CD4-positive, alpha-beta memory T cell (primary cell): ENCODE measurements around the gene RALB. TPM values are rescaled to one million over a fixed set of nuclear protein-coding genes. Genes with fewer than 3 reads are reported as not detected.
"Not testable (repeated sequence)": the region's sequence is repeated elsewhere in the genome, so short reads cannot be mapped to it uniquely, and the experiment has no call there.

Experiments
- CTCF ChIA-PET: fragments of 350-600 bp; sonication (Branson Sonifier 250); formaldehyde crosslinking; loops from one replicate; lab custom pipeline; 2021; ENCODE audit warnings: inconsistent platforms; ENCODE audit not compliant: partially characterized antibody; lab: Charles Lee
- POLR2A ChIA-PET: fragments of 350-600 bp; sonication (Branson Sonifier 250); formaldehyde crosslinking; loops from one replicate; lab custom pipeline; 2021; ENCODE audit not compliant: partially characterized antibody; lab: Charles Lee
- DNase-seq, 5 donors: peaks; one replicate each; pipeline versions ENCODE4 v3.0.0 to v3.0.0-alpha.2; 2020 to 2022; ENCODE audit warnings: mixed read lengths in 1 of 5
- H3K27ac ChIP-seq: one replicate; pipeline ENCODE4 v1.7.0; 2013; ENCODE audit warnings: low read depth, low read length
- H3K27me3 ChIP-seq: 2 replicates; pipeline ENCODE4 v1.7.0; 2013; ENCODE audit warnings: mild to moderate bottlenecking, low read length, moderate library complexity; ENCODE audit not compliant: insufficient read depth
- H3K36me3 ChIP-seq: 2 replicates; pipeline ENCODE4 v1.7.0; 2013; ENCODE audit warnings: mild to moderate bottlenecking, low read length, moderate library complexity; ENCODE audit not compliant: insufficient read depth
- H3K4me1 ChIP-seq: 2 replicates; pipeline ENCODE4 v1.7.0; 2013; ENCODE audit warnings: mild to moderate bottlenecking, low read length, moderate library complexity; ENCODE audit not compliant: insufficient read depth
- H3K4me3 ChIP-seq, 2 donors: one replicate each; pipeline ENCODE4 v1.7.0; 2013; ENCODE audit warnings: low read length in 2 of 2, mild to moderate bottlenecking in 1 of 2
- H3K9me3 ChIP-seq, 2 donors: one replicate each; pipeline ENCODE4 v1.7.0; 2013; ENCODE audit warnings: low read length in 2 of 2, control low read depth in 1 of 2; ENCODE audit not compliant: control insufficient read depth in 1 of 2
- H3K27ac Mint-ChIP-seq, 7 donors: one replicate each; pipeline ENCODE4 v1.8.0; 2020 to 2021; ENCODE audit warnings: mixed read lengths in 7 of 7, mild to moderate bottlenecking in 6 of 7, inconsistent platforms in 3 of 7, moderate library complexity in 3 of 7
- H3K27me3 Mint-ChIP-seq, 2 donors: one replicate each; pipeline ENCODE4 v1.8.0; 2020 to 2021; ENCODE audit warnings: mixed read lengths in 2 of 2
- H3K36me3 Mint-ChIP-seq, 2 donors: one replicate each; pipeline ENCODE4 v1.8.0; 2020 to 2021; ENCODE audit warnings: mixed read lengths in 2 of 2, inconsistent platforms in 1 of 2, mild to moderate bottlenecking in 1 of 2
- H3K4me1 Mint-ChIP-seq, 4 donors: one replicate each; pipeline ENCODE4 v1.8.0; 2020 to 2021; ENCODE audit warnings: mixed read lengths in 4 of 4, mild to moderate bottlenecking in 1 of 4
- H3K4me3 Mint-ChIP-seq, 8 donors: one replicate each; pipeline ENCODE4 v1.8.0; 2020 to 2021; ENCODE audit warnings: mixed read lengths in 8 of 8, mild to moderate bottlenecking in 7 of 8, moderate library complexity in 6 of 8, inconsistent platforms in 3 of 8
- H3K9me3 Mint-ChIP-seq, 8 donors: one replicate each; pipeline ENCODE4 v1.8.0; 2020 to 2021; ENCODE audit warnings: mixed read lengths in 8 of 8, mild to moderate bottlenecking in 5 of 8, inconsistent platforms in 3 of 8, moderate library complexity in 1 of 8
- intact Hi-C: fragments of 100-400 bp; cut with micrococcal nuclease; formaldehyde crosslinking; loops from one replicate; pipeline ENCODE4 v1.15.1; 2023
- polyA plus RNA-seq, 2 donors: library from polyadenylated mRNA; unstranded; fragments of 300-500 nt; fragmentation: Illumina TruSeq; gene quantifications; one replicate each; pipeline ENCODE4 v1.2.3, GENCODE V29; 2021
- total RNA-seq, 2 experiments: library from RNA; stranded (reverse); gene quantifications; one replicate each; pipeline ENCODE4 v1.2.3, GENCODE V29; 2021

The RALB gene
- total and polyA plus RNA-seq, 4 experiments from 2014 or later, result 14.0 to 50.4 (median 24.4) TPM

- H3K9me3 ChIP-seq, POLR2A ChIA-PET, H3K27me3 ChIP-seq, intact Hi-C loops, H3K4me3 Mint-ChIP-seq, H3K36me3 ChIP-seq, H3K27ac ChIP-seq, H3K4me1 ChIP-seq, H3K9me3 Mint-ChIP-seq, H3K4me1 Mint-ChIP-seq, DNase-seq, CTCF ChIA-PET, H3K36me3 Mint-ChIP-seq, H3K4me3 ChIP-seq, H3K27me3 Mint-ChIP-seq, H3K27ac Mint-ChIP-seq: not testable (repeated sequence)
Measured at GRCh38 chr2:120320887-120321556, 68.4 kb downstream of the RALB start.

GRCh38 chr2:120321721-120322284 lies 69.2 kb downstream of the RALB start:
- Histone ChIP-seq H3K4me3 (no peak overlapping the region), H3K27ac (no peak overlapping the region), H3K4me1 (no peaks in the 10 kb centered on the region), H3K9me3 (no peaks in the 10 kb centered on the region), H3K27me3 (no peaks in the 10 kb centered on the region), H3K36me3 (no peaks in the 10 kb centered on the region)
- CTCF ChIA-PET, result no interaction called here
- Mint-ChIP-seq H3K4me3 (no peak overlapping the region), H3K4me1 (peaks cover 0 to 4% (median 0%) of the 10 kb centered on the region in 4 donors), H3K27ac (no peak overlapping the region), H3K9me3 (peaks cover 0 to 2% (median 0%) of the 10 kb centered on the region in 8 donors), H3K36me3 (no peaks in the 10 kb centered on the region), H3K27me3 (no peaks in the 10 kb centered on the region)
- POLR2A ChIA-PET, result no interaction called here
- intact Hi-C loops, result no loop called here
- DNase-seq, result no peak

GRCh38 chr2:120322329-120322728 lies 69.7 kb downstream of the RALB start:
- H3K36me3 ChIP-seq, result no peaks in the 10 kb centered on the region
- H3K4me3 ChIP-seq, result no peak overlapping the region
- no peak for DNase-seq
- H3K9me3 Mint-ChIP-seq, result peaks cover 0 to 2% (median 0%) of the 10 kb centered on the region in 8 donors
- H3K36me3 Mint-ChIP-seq, result no peaks in the 10 kb centered on the region
- H3K27me3 ChIP-seq, result no peaks in the 10 kb centered on the region
- peaks cover 0 to 4% (median 0%) of the 10 kb centered on the region in 4 donors for H3K4me1 Mint-ChIP-seq
- no peak overlapping the region for H3K27ac ChIP-seq
- no peaks in the 10 kb centered on the region for H3K9me3 ChIP-seq
- CTCF ChIA-PET, result interaction anchor here (1.3 kb wide), 1 partner anchor 9 kb away, joined by 7 read pairs; no protein-coding TSS in a partner anchor
- H3K4me3 Mint-ChIP-seq, result no peak overlapping the region
- no peaks in the 10 kb centered on the region for H3K27me3 Mint-ChIP-seq
- POLR2A ChIA-PET, result no interaction called here
- H3K4me1 ChIP-seq, result no peaks in the 10 kb centered on the region
- H3K27ac Mint-ChIP-seq, result peak overlapping the region in 1 of 7 donors; percentile 52
- intact Hi-C loops, result no loop called here

GRCh38 chr2:120323214-120323613 lies 70.6 kb downstream of the RALB start:
- no peak overlapping the region for H3K4me3 ChIP-seq
- ChIA-PET POLR2A (no interaction called here), CTCF (interaction anchor here (1.3 kb wide), 1 partner anchor 10 kb away, joined by 7 read pairs; no protein-coding TSS in a partner anchor)
- H3K9me3 ChIP-seq, result no peaks in the 10 kb centered on the region
- no peak for DNase-seq
- H3K36me3 ChIP-seq, result no peaks in the 10 kb centered on the region
- H3K27ac ChIP-seq, result no peak overlapping the region
- Mint-ChIP-seq H3K36me3 (no peaks in the 10 kb centered on the region), H3K9me3 (peaks cover 0 to 2% (median 0%) of the 10 kb centered on the region in 8 donors), H3K27me3 (peaks cover 0 to 5% of the 10 kb centered on the region in 2 donors), H3K4me1 (peaks cover 0 to 4% (median 0%) of the 10 kb centered on the region in 4 donors), H3K27ac (no peak overlapping the region), H3K4me3 (no peak overlapping the region)
- H3K27me3 ChIP-seq, result no peaks in the 10 kb centered on the region
- no peaks in the 10 kb centered on the region for H3K4me1 ChIP-seq
- intact Hi-C loops, result no loop called here

GRCh38 chr2:120323807-120324399 lies 71.3 kb downstream of the RALB start:
- intact Hi-C loops, result no loop called here
- H3K9me3 ChIP-seq, result no peaks in the 10 kb centered on the region
- Mint-ChIP-seq H3K9me3 (peaks cover 0 to 2% (median 0%) of the 10 kb centered on the region in 8 donors), H3K4me1 (peaks cover 0 to 4% (median 0%) of the 10 kb centered on the region in 4 donors), H3K27ac (no peak overlapping the region), H3K4me3 (no peak overlapping the region), H3K27me3 (peaks cover 0 to 5% of the 10 kb centered on the region in 2 donors), H3K36me3 (no peaks in the 10 kb centered on the region)
- no peak overlapping the region for H3K27ac ChIP-seq
- no peak for DNase-seq
- no peaks in the 10 kb centered on the region for H3K27me3 ChIP-seq
- H3K4me3 ChIP-seq, result no peak overlapping the region
- ChIA-PET POLR2A (no interaction called here), CTCF (interaction anchor here (1.0 to 1.4 kb wide), 2 partner anchors 11 to 214 kb away, joined by 3 to 4 read pairs; no protein-coding TSS in a partner anchor)
- H3K36me3 ChIP-seq, result no peaks in the 10 kb centered on the region
- H3K4me1 ChIP-seq, result no peaks in the 10 kb centered on the region

- ChIA-PET CTCF (interaction anchor here (1.4 to 1.7 kb wide), 2 partner anchors 12 to 215 kb away, joined by 4 to 6 read pairs; no protein-coding TSS in a partner anchor), POLR2A (no interaction called here)
- no peak overlapping the region for H3K27ac ChIP-seq
Measured at GRCh38 chr2:120324933-120325332, 72.3 kb downstream of the RALB start.

GRCh38 chr2:120326066-120326465 lies 73.4 kb downstream of the RALB start:
- no peaks in the 10 kb centered on the region for H3K9me3 ChIP-seq
- H3K36me3 ChIP-seq, result no peaks in the 10 kb centered on the region
- Mint-ChIP-seq H3K36me3 (no peaks in the 10 kb centered on the region), H3K4me1 (peaks cover 0 to 4% (median 0%) of the 10 kb centered on the region in 4 donors), H3K27me3 (peaks cover 3 to 11% of the 10 kb centered on the region in 2 donors), H3K4me3 (no peak overlapping the region), H3K27ac (no peak overlapping the region), H3K9me3 (peaks cover 0 to 3% (median 0%) of the 10 kb centered on the region in 8 donors)
- intact Hi-C loops, result no loop called here
- no peak for DNase-seq
- no peak overlapping the region for H3K4me3 ChIP-seq
- H3K27ac ChIP-seq, result no peak overlapping the region
- no peaks in the 10 kb centered on the region for H3K4me1 ChIP-seq
- ChIA-PET CTCF (interaction anchor here (0.9 to 1.7 kb wide), 3 partner anchors 12 to 622 kb away, joined by 3 to 6 read pairs (median 4); no protein-coding TSS in a partner anchor), POLR2A (no interaction called here)
- no peaks in the 10 kb centered on the region for H3K27me3 ChIP-seq

More at GRCh38 chr2:120324933-120325332, 72.3 kb downstream of the RALB start:
- no peak overlapping the region for H3K4me3 Mint-ChIP-seq
- Histone ChIP-seq H3K27me3 (no peaks in the 10 kb centered on the region), H3K4me1 (no peaks in the 10 kb centered on the region), H3K36me3 (no peaks in the 10 kb centered on the region), H3K9me3 (no peaks in the 10 kb centered on the region), H3K4me3 (no peak overlapping the region)
- H3K9me3 Mint-ChIP-seq, result peaks cover 0 to 2% (median 0%) of the 10 kb centered on the region in 8 donors
- H3K27me3 Mint-ChIP-seq, result peaks cover 0 to 5% of the 10 kb centered on the region in 2 donors
- DNase-seq, result no peak
- H3K36me3 Mint-ChIP-seq, result no peaks in the 10 kb centered on the region
- no peak overlapping the region for H3K27ac Mint-ChIP-seq
- intact Hi-C loops, result no loop called here
- H3K4me1 Mint-ChIP-seq, result peaks cover 0 to 4% (median 0%) of the 10 kb centered on the region in 4 donors
